Brain microvascular endothelial cell (primary cell): ENCODE data around the gene EBPL.

ENCODE experiments used
- DNase-seq: peaks from one replicate; pipeline ENCODE4 v3.0.0-alpha.2; 2020
- H3K27ac ChIP-seq: fragments of 250-450 bp; sonication (Bioruptor Pico); 2 replicates; pipeline ENCODE4 v1.5.1; 2020; ENCODE audit warnings: mild to moderate bottlenecking, moderate library complexity
- H3K27me3 ChIP-seq: fragments of 250-450 bp; sonication (Bioruptor Pico); replicated peaks from 2 replicates; pipeline ENCODE4 v1.5.1; 2020; ENCODE audit warnings: mild to moderate bottlenecking
- H3K36me3 ChIP-seq: fragments of 250-450 bp; sonication (Bioruptor Pico); replicated peaks from 2 replicates; pipeline ENCODE4 v1.5.1; 2020; ENCODE audit warnings: mild to moderate bottlenecking
- H3K4me3 ChIP-seq: 2 replicates; pipeline ENCODE4 v1.5.1; 2011; ENCODE audit warnings: low read depth, mild to moderate bottlenecking, control low read depth, low read length, moderate library complexity
- CTCF ChIP-seq: IDR thresholded peaks from 2 replicates; pipeline ENCODE4 v1.5.1; 2011; ENCODE audit warnings: low read depth, mild to moderate bottlenecking, moderate library complexity, low read length, control low read depth, inconsistent platforms; ENCODE audit errors: missing control alignments
- in situ Hi-C: cut with HindIII; loops from 2 replicates; pipeline ENCODE4 v1.10.0; 2017; ENCODE audit warnings: low sequenced_read_pairs, low pct_ligation_motif_present

EBPL gene

DNA sequence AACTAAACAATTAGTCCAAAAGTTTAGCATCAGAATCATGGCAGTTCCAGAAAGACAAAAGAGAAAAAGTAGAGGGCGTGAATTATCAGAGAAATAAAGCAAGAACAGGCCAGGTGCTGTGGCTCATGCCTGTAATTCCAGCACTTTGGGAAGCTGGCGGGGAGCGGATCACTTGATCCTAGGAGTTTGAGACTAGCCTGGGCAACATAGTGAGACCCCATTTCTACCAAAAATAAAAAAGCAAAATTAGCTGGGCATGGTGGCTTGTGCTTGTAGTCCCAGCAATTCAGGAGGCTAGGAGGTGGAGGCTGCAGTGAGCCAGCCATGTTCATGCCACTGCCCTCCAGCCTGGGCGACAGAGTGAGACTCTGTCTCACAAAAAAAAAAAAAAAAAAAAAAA, 44.6 kb downstream of the EBPL start:
- no peaks in the 10 kb centered on the region for H3K27me3 ChIP-seq
- no peak overlapping the region for H3K27ac ChIP-seq
- no peak for TF ChIP-seq CTCF
- in situ Hi-C loops = no loop called here
- no peaks in the 10 kb centered on the region for H3K36me3 ChIP-seq
- no peak overlapping the region for H3K4me3 ChIP-seq
- DNase-seq = no peak

DNA sequence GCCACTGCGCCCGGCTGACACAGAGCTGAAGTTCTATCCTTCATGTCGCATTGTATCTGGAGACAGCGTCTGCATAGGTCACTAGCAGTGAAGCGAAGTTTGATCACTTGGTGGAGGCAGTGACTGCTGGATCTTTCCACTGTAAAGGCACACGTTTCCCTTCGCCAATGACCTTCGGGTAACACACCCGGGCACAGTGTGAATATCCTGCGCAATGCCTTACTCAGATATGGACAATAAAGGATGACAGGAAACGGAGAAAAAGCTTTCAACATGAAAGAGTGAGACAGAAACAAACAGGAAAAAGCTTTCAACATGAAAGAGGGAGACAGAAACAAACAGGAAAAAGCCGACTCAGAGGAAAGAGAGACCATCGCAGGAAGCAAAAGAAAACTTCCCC, 45.8 kb downstream of the EBPL start:
- no peaks in the 10 kb centered on the region for H3K27me3 ChIP-seq
- H3K27ac ChIP-seq = no peak overlapping the region
- DNase-seq = no peak
- H3K4me3 ChIP-seq = no peak overlapping the region
- no peak for TF ChIP-seq CTCF
- in situ Hi-C loops = no loop called here
- H3K36me3 ChIP-seq = no peaks in the 10 kb centered on the region

DNA sequence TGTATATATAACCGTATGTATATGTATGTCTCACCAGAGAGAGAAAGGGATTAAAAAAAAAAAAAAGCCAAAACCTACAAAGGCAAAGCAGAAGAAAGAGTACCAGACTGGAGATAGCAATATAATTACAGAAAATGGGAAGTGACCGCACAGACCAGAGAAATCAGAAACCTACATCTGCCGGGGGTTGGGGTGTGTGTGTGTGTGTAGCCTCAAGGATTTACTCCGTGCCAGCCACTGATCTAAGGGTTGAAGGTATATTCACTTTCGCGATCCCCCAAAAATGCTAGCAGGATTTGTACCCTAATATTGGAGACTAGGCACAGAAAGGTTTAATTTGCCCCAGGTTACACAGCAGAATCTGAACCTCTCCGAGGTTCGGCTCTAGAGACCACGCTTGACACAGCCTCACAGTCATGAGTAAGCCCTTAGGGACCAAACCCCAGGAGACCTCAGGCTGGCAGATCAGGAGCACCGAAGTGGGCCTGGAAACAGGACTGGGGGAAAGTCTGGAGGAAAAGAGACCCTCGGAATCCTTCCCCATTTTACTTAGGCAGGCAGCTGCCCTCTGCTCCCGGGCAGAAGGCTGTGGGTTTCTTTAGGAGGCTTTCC, 48.1 kb downstream of the EBPL start:
- no peak for DNase-seq
- Histone ChIP-seq H3K36me3 (no peaks in the 10 kb centered on the region), H3K4me3 (no peak overlapping the region), H3K27ac (no peak overlapping the region), H3K27me3 (no peaks in the 10 kb centered on the region)
- in situ Hi-C loops = no loop called here
- TF ChIP-seq CTCF = no peak

GRCh38 chr13:49641801-49642291, 49.4 kb downstream of the EBPL start:
- in situ Hi-C loops = no loop called here
- TF ChIP-seq CTCF = no peak
- Histone ChIP-seq H3K27ac (no peak overlapping the region), H3K27me3 (no peaks in the 10 kb centered on the region), H3K36me3 (no peaks in the 10 kb centered on the region), H3K4me3 (no peak overlapping the region)
- DNase-seq = peak; percentile 45

GRCh38 chr13:49638744-49639072, 52.6 kb downstream of the EBPL start:
- in situ Hi-C loops = no loop called here
- H3K27ac ChIP-seq = no peak overlapping the region
- H3K4me3 ChIP-seq = no peak overlapping the region
- no peak for TF ChIP-seq CTCF
- no peaks in the 10 kb centered on the region for H3K36me3 ChIP-seq
- no peak for DNase-seq
- no peaks in the 10 kb centered on the region for H3K27me3 ChIP-seq

- Histone ChIP-seq H3K4me3 (no peak overlapping the region), H3K27me3 (no peaks in the 10 kb centered on the region), H3K36me3 (no peaks in the 10 kb centered on the region), H3K27ac (no peak overlapping the region)
- DNase-seq = no peak
- no peak for TF ChIP-seq CTCF
- in situ Hi-C loops = no loop called here
Measured at GRCh38 chr13:49638030-49638743, 53.1 kb downstream of the EBPL start.
